Upper lobe of right lung (tissue), 1 donor: ENCODE measurements around the gene RPTOR. TPM values are rescaled to one million over a fixed set of nuclear protein-coding genes. Genes with fewer than 3 reads are reported as not detected.

Experiments used
- ATAC-seq: fragments of 200-7000 bp; cut with Tn5 transposase; one replicate; pipeline ENCODE4 v1.9.1; 2020; ENCODE audit warnings: mild to moderate bottlenecking, moderate library complexity
- DNase-seq: peaks from one replicate; pipeline ENCODE4 v3.0.0-alpha.2; 2020
- H3K27ac ChIP-seq: fragments of 200-600 bp; one replicate; pipeline ENCODE4 v1.8.0; 2022
- H3K27me3 ChIP-seq: fragments of 200-600 bp; one replicate; pipeline ENCODE4 v1.8.0; 2022; ENCODE audit warnings: mild to moderate bottlenecking
- H3K36me3 ChIP-seq: fragments of 200-600 bp; one replicate; pipeline ENCODE4 v1.8.0; 2022
- H3K4me1 ChIP-seq: fragments of 200-600 bp; one replicate; pipeline ENCODE4 v1.8.0; 2022
- H3K4me3 ChIP-seq: fragments of 200-600 bp; one replicate; pipeline ENCODE4 v1.8.0; 2022; ENCODE audit warnings: mild to moderate bottlenecking
- H3K9me3 ChIP-seq: fragments of 200-600 bp; one replicate; pipeline ENCODE4 v1.8.0; 2022
- CTCF ChIP-seq: fragments of 200-600 bp; IDR thresholded peaks from one replicate; pipeline ENCODE4 v1.8.0; 2022; ENCODE audit warnings: antibody characterized with exemption
- intact Hi-C: fragments of 100-400 bp; cut with DNase I; formaldehyde crosslinking; loops from one replicate; pipeline ENCODE4 v1.11.0; 2022
- total RNA-seq: library from RNA; stranded (reverse); fragmentation: NEBNext Ultra II Directional; extraction: Animal tissue kit (Norgen Biotek cat#: 25700); gene quantifications from one replicate; pipeline ENCODE4 v1.2.1, GENCODE V29; 2021
- donor health status: DM: no; HTN: yes; CAD: no; lungs with severe emphysema.

The RPTOR gene
- total RNA-seq, 1 donor from 2014 or later, result 35.4 TPM

- H3K9me3 ChIP-seq, result no peaks in the 10 kb centered on the region
- TF ChIP-seq CTCF, result no peak
- H3K27me3 ChIP-seq, result no peaks in the 10 kb centered on the region
- H3K4me3 ChIP-seq, result no peak overlapping the region
- no peak overlapping the region for H3K27ac ChIP-seq
- ATAC-seq (no peak), DNase-seq (no peak)
- peaks cover 3% of the 10 kb centered on the region for H3K4me1 ChIP-seq
- no peaks in the 10 kb centered on the region for H3K36me3 ChIP-seq
- intact Hi-C loops, result no loop called here
Observed at GRCh38 chr17:80636361-80637018, 91.9 kb downstream of the RPTOR start.

- intact Hi-C loops, result no loop called here
- no peak for TF ChIP-seq CTCF
- no peak overlapping the region for H3K4me3 ChIP-seq
- peaks cover 3% of the 10 kb centered on the region for H3K4me1 ChIP-seq
- ATAC-seq (peak; percentile 23), DNase-seq (no peak)
- H3K27ac ChIP-seq, result no peak overlapping the region
- no peaks in the 10 kb centered on the region for H3K9me3 ChIP-seq
- H3K27me3 ChIP-seq, result no peaks in the 10 kb centered on the region
- no peaks in the 10 kb centered on the region for H3K36me3 ChIP-seq
Observed at GRCh38 chr17:80637048-80637781, 92.6 kb downstream of the RPTOR start.

- no peak overlapping the region for H3K4me3 ChIP-seq
- TF ChIP-seq CTCF, result no peak
- no peaks in the 10 kb centered on the region for H3K27me3 ChIP-seq
- ATAC-seq (no peak), DNase-seq (no peak)
- no peaks in the 10 kb centered on the region for H3K9me3 ChIP-seq
- no peaks in the 10 kb centered on the region for H3K4me1 ChIP-seq
- intact Hi-C loops, result no loop called here
- H3K36me3 ChIP-seq, result no peaks in the 10 kb centered on the region
- no peak overlapping the region for H3K27ac ChIP-seq
Observed at GRCh38 chr17:80639658-80640057, 95.0 kb downstream of the RPTOR start.

- Histone ChIP-seq H3K36me3 (no peaks in the 10 kb centered on the region), H3K27me3 (no peaks in the 10 kb centered on the region), H3K4me1 (no peaks in the 10 kb centered on the region), H3K27ac (no peak overlapping the region), H3K4me3 (no peak overlapping the region), H3K9me3 (no peaks in the 10 kb centered on the region)
- DNase-seq, result no peak
- no peak for ATAC-seq
- intact Hi-C loops, result no loop called here
- TF ChIP-seq CTCF, result no peak
Observed at GRCh38 chr17:80640366-80641084, 95.9 kb downstream of the RPTOR start.

- ATAC-seq, result no peak
- H3K4me1 ChIP-seq, result no peaks in the 10 kb centered on the region
- H3K36me3 ChIP-seq, result no peaks in the 10 kb centered on the region
- no peak for DNase-seq
- TF ChIP-seq CTCF, result no peak
- no peak overlapping the region for H3K27ac ChIP-seq
- no peaks in the 10 kb centered on the region for H3K27me3 ChIP-seq
- H3K9me3 ChIP-seq, result no peaks in the 10 kb centered on the region
- intact Hi-C loops, result no loop called here
- no peak overlapping the region for H3K4me3 ChIP-seq
Observed at GRCh38 chr17:80643326-80644099, 98.9 kb downstream of the RPTOR start.
